Smooth muscle cell (in vitro differentiated cells): ENCODE measurements around the gene UROD. TPM values are rescaled to one million over a fixed set of nuclear protein-coding genes. Genes with fewer than 3 reads are reported as not detected.
"Not testable (repeated sequence)": the region's sequence is repeated elsewhere in the genome, so short reads cannot be mapped to it uniquely, and the experiment has no call there.

ENCODE experiments used
- DNase-seq: peaks from one replicate; lab custom pipeline; 2025; ENCODE audit not compliant: unreplicated experiment; lab: John Stamatoyannopoulos, UW
- H2AFZ ChIP-seq: fragments of 200-600 bp; sonication (generic); 2 replicates; pipeline ENCODE4 v1.6.0; 2016; ENCODE audit warnings: antibody characterized with exemption, low read depth, mild to moderate bottlenecking
- H3F3A ChIP-seq: fragments of 200-600 bp; sonication (generic); 2 replicates; pipeline ENCODE4 v1.6.0; 2017; ENCODE audit warnings: antibody characterized with exemption, low read depth
- H3K27ac ChIP-seq: fragments of 200-600 bp; sonication (generic); 2 replicates; pipeline ENCODE4 v1.5.1; 2016; ENCODE audit warnings: low read depth, mild to moderate bottlenecking
- H3K27me3 ChIP-seq: fragments of 200-600 bp; sonication (generic); 2 replicates; pipeline ENCODE4 v1.6.1; 2016; ENCODE audit warnings: low read depth, mild to moderate bottlenecking
- H3K36me3 ChIP-seq: fragments of 200-600 bp; sonication (generic); 2 replicates; pipeline ENCODE4 v1.5.1; 2016; ENCODE audit warnings: low read depth
- H3K4me1 ChIP-seq: fragments of 200-600 bp; sonication (generic); 2 replicates; pipeline ENCODE4 v1.5.1; 2016; ENCODE audit warnings: low read depth
- H3K4me2 ChIP-seq: fragments of 200-600 bp; sonication (generic); 2 replicates; pipeline ENCODE4 v1.6.0; 2016; ENCODE audit warnings: mild to moderate bottlenecking
- H3K4me3 ChIP-seq: fragments of 200-600 bp; sonication (generic); 2 replicates; pipeline ENCODE4 v1.5.1; 2016; ENCODE audit warnings: mild to moderate bottlenecking
- H3K79me2 ChIP-seq: fragments of 200-600 bp; sonication (generic); 2 replicates; pipeline ENCODE4 v1.6.0; 2016; ENCODE audit warnings: low read depth, mild to moderate bottlenecking
- H3K9ac ChIP-seq: fragments of 200-600 bp; sonication (generic); 2 replicates; pipeline ENCODE4 v1.6.0; 2016; ENCODE audit warnings: low read depth
- H3K9me3 ChIP-seq: fragments of 200-600 bp; sonication (generic); replicated peaks from 2 replicates; pipeline ENCODE4 v1.5.1; 2016; ENCODE audit warnings: low read depth
- H4K20me1 ChIP-seq: fragments of 200-600 bp; sonication (generic); 2 replicates; pipeline ENCODE4 v1.6.0; 2016; ENCODE audit warnings: low read depth
- CTCF ChIP-seq: fragments of 200-600 bp; sonication (generic); IDR thresholded peaks from 2 replicates; pipeline ENCODE4 v1.5.1; 2017; ENCODE audit warnings: borderline replicate concordance, mild to moderate bottlenecking, antibody characterized with exemption; ENCODE audit not compliant: insufficient read depth, poor library complexity, severe bottlenecking
- WGBS: methylation state at CpG from one replicate; pipeline ENCODE4 v1.1.7; 2016; ENCODE audit warnings: low lambda C conversion rate; 5-methylcytosine and 5-hydroxymethylcytosine counted together
- polyA plus RNA-seq: library from polyadenylated mRNA; unstranded; fragments of >200 nt; fragmentation: Nextera tagmentation; extraction: Ambion mirVana; gene quantifications from 2 replicates; pipeline ENCODE4 v1.2.1, GENCODE V29; 2016
- total RNA-seq: library from RNA; depleted of rRNA; stranded (reverse); fragments of >200 nt; gene quantifications from 2 replicates; pipeline ENCODE4 v1.2.3, GENCODE V29; 2014

The UROD gene
- total and polyA plus RNA-seq, 2 experiments from 2014 or later = 82.4 to 123 TPM

GRCh38 chr1:44999232-44999631, 12.8 kb upstream of the UROD start:
- Histone ChIP-seq H4K20me1 (no peaks in the 10 kb centered on the region), H3K9ac (no peak overlapping the region), H3K4me2 (no peak overlapping the region), H3K27ac (no peak overlapping the region), H3K79me2 (no peaks in the 10 kb centered on the region), H3K4me3 (no peak overlapping the region), H3F3A (no peaks in the 10 kb centered on the region), H2AFZ (no peak overlapping the region), H3K4me1 (no peaks in the 10 kb centered on the region), H3K36me3 (no peaks in the 10 kb centered on the region), H3K9me3 (no peaks in the 10 kb centered on the region), H3K27me3 (no peaks in the 10 kb centered on the region)
- TF ChIP-seq CTCF = no peak
- DNase-seq = no peak
- WGBS = 78% methylated on average over 3 of the region's 3 CpGs

GRCh38 chr1:45001011-45001481, 11.0 kb upstream of the UROD start:
- DNase-seq = no peak
- Histone ChIP-seq H3F3A (no peaks in the 10 kb centered on the region), H2AFZ (no peak overlapping the region), H3K27ac (no peak overlapping the region), H3K27me3 (no peaks in the 10 kb centered on the region), H4K20me1 (no peaks in the 10 kb centered on the region), H3K4me1 (no peaks in the 10 kb centered on the region), H3K79me2 (no peaks in the 10 kb centered on the region), H3K4me2 (no peak overlapping the region), H3K36me3 (no peaks in the 10 kb centered on the region), H3K9ac (no peak overlapping the region), H3K4me3 (no peak overlapping the region), H3K9me3 (no peaks in the 10 kb centered on the region)
- WGBS = 92% methylated on average over 7 of the region's 7 CpGs
- no peak for TF ChIP-seq CTCF

- H3K27ac ChIP-seq, H3F3A ChIP-seq, H3K4me3 ChIP-seq, H3K36me3 ChIP-seq, H4K20me1 ChIP-seq, DNase-seq, H3K79me2 ChIP-seq, H3K9me3 ChIP-seq, H2AFZ ChIP-seq, H3K9ac ChIP-seq, H3K4me1 ChIP-seq, H3K4me2 ChIP-seq, H3K27me3 ChIP-seq: not testable (repeated sequence)
- WGBS = 90% methylated on average over 8 of the region's 8 CpGs
These were observed 10.5 kb upstream of the UROD start for GRCh38 chr1:45001576-45001975.

- Histone ChIP-seq H3K79me2 (no peaks in the 10 kb centered on the region), H3K9ac (no peak overlapping the region), H2AFZ (no peak overlapping the region), H3K27me3 (no peaks in the 10 kb centered on the region), H3K4me2 (no peak overlapping the region), H4K20me1 (no peaks in the 10 kb centered on the region), H3K4me1 (no peaks in the 10 kb centered on the region), H3F3A (no peaks in the 10 kb centered on the region), H3K36me3 (no peaks in the 10 kb centered on the region), H3K27ac (no peak overlapping the region), H3K4me3 (no peak overlapping the region), H3K9me3 (no peaks in the 10 kb centered on the region)
- TF ChIP-seq CTCF = no peak
- WGBS = 97% methylated on average over 17 of the region's 17 CpGs
- DNase-seq = no peak
These were observed 9.1 kb upstream of the UROD start for GRCh38 chr1:45002650-45003645.
